ENCODE results near the gene COL6A2. TPM values are rescaled to one million over a fixed set of nuclear protein-coding genes. Genes with fewer than 3 reads are reported as not detected.

Gene COL6A2
- total RNA-seq, 1 experiment from 2014 or later: 22.0 TPM

- no TSS peak for BruUV-seq (replicated peaks)
- Histone ChIP-seq H3K27ac (no peak overlapping the region), H3F3A (ENCODE audit: insufficient read depth, low read depth) (peaks cover 11% of the 10 kb centered on the region; the same call in 1 of the 2 replicates), H3K9me2 (ENCODE audit: insufficient read depth) (no peaks in the 10 kb centered on the region), H3K4me2 (no peak overlapping the region), H3K36me3 (ENCODE audit: low read depth) (no peaks in the 10 kb centered on the region), H4K20me1 (ENCODE audit: insufficient read depth) (no peaks in the 10 kb centered on the region), H3K4me3 (no peak overlapping the region), H3K79me2 (ENCODE audit: low read depth) (no peaks in the 10 kb centered on the region), H3K4me1 (replicated peaks; ENCODE audit: insufficient read depth) (no peaks in the 10 kb centered on the region; the same call in 1 of the 2 replicates), H3K27me3 (ENCODE audit: insufficient read depth, low read depth) (no peaks in the 10 kb centered on the region), H3K9me3 (ENCODE audit: insufficient read depth, low read depth) (no peaks in the 10 kb centered on the region), H2AFZ (no peak overlapping the region)
- TF ChIP-seq CTCF (conservative IDR thresholded peaks at IDR 0.05) (no peak), EZH2 (IDR thresholded peaks at IDR 0.05; ENCODE audit: low read depth) (no peak)
- no peak for DNase-seq
- intact Hi-C loops (cut with micrococcal nuclease; ENCODE audit: unreplicated experiment): loop anchor here (2.0 to 10.0 kb wide), 2 partner anchors 143 to 169 kb away; partner anchors contain the start of genes MCM3AP and YBEY
- POLR2A ChIA-PET (ENCODE audit: unreplicated experiment): no interaction called here
- CTCF ChIA-PET: no interaction called here
Observed at GRCh38 chr21:46141767-46142581, 44.1 kb downstream of the COL6A2 start.

- Histone ChIP-seq H3K79me2 (ENCODE audit: low read depth) (no peaks in the 10 kb centered on the region), H3K36me3 (ENCODE audit: low read depth) (no peaks in the 10 kb centered on the region), H3K27ac (no peak overlapping the region), H3K27me3 (ENCODE audit: insufficient read depth, low read depth) (no peaks in the 10 kb centered on the region), H2AFZ (no peak overlapping the region), H3K9me2 (ENCODE audit: insufficient read depth) (no peaks in the 10 kb centered on the region), H3K4me2 (no peak overlapping the region), H3K9me3 (ENCODE audit: insufficient read depth, low read depth) (no peaks in the 10 kb centered on the region), H3F3A (ENCODE audit: insufficient read depth, low read depth) (peaks cover 17% of the 10 kb centered on the region; the same call in 1 of the 2 replicates), H3K4me3 (no peak overlapping the region), H4K20me1 (ENCODE audit: insufficient read depth) (no peaks in the 10 kb centered on the region), H3K4me1 (replicated peaks; ENCODE audit: insufficient read depth) (no peaks in the 10 kb centered on the region; the same call in 1 of the 2 replicates)
- DNase-seq: no peak
- TF ChIP-seq EZH2 (IDR thresholded peaks at IDR 0.05; ENCODE audit: low read depth) (no peak), CTCF (conservative IDR thresholded peaks at IDR 0.05) (no peak)
- CTCF ChIA-PET: interaction anchor here (0.6 to 1.3 kb wide), 7 partner anchors 21 to 335 kb away, joined by 3 to 5 read pairs (median 4); a partner anchor contains a TSS
- intact Hi-C loops (cut with micrococcal nuclease; ENCODE audit: unreplicated experiment): loop anchor here (2.0 to 10.0 kb wide), 2 partner anchors 142 to 170 kb away; partner anchors contain the start of genes MCM3AP and YBEY
- POLR2A ChIA-PET (ENCODE audit: unreplicated experiment): interaction anchor here (1.0 kb wide), 1 partner anchor 161 kb away, joined by 11 read pairs; no protein-coding TSS in a partner anchor
- BruUV-seq (replicated peaks): no TSS peak
Observed at GRCh38 chr21:46142582-46143473, 44.9 kb downstream of the COL6A2 start.

GRCh38 chr21:46144464-46145070 is 46.7 kb downstream of the COL6A2 start:
- no TSS peak for BruUV-seq (replicated peaks)
- Histone ChIP-seq H3K9me2 (ENCODE audit: insufficient read depth) (no peaks in the 10 kb centered on the region), H3K9me3 (ENCODE audit: insufficient read depth, low read depth) (no peaks in the 10 kb centered on the region), H3K36me3 (ENCODE audit: low read depth) (no peaks in the 10 kb centered on the region), H3K27ac (no peak overlapping the region), H3K4me1 (replicated peaks; ENCODE audit: insufficient read depth) (no peaks in the 10 kb centered on the region; the same call in 1 of the 2 replicates), H3K79me2 (ENCODE audit: low read depth) (no peaks in the 10 kb centered on the region), H2AFZ (no peak overlapping the region), H3K4me2 (no peak overlapping the region), H3K27me3 (ENCODE audit: insufficient read depth, low read depth) (no peaks in the 10 kb centered on the region), H3F3A (ENCODE audit: insufficient read depth, low read depth) (peaks cover 17% of the 10 kb centered on the region; the same call in 1 of the 2 replicates), H3K4me3 (no peak overlapping the region), H4K20me1 (ENCODE audit: insufficient read depth) (no peaks in the 10 kb centered on the region)
- CTCF ChIA-PET: no interaction called here
- POLR2A ChIA-PET (ENCODE audit: unreplicated experiment): no interaction called here
- intact Hi-C loops (cut with micrococcal nuclease; ENCODE audit: unreplicated experiment): loop anchor here (5.0 to 10.0 kb wide), 2 partner anchors 83 to 140 kb away; partner anchors contain the start of genes LSS, MCM3AP and YBEY
- DNase-seq: no peak
- TF ChIP-seq CTCF (conservative IDR thresholded peaks at IDR 0.05) (no peak), EZH2 (IDR thresholded peaks at IDR 0.05; ENCODE audit: low read depth) (no peak)
